DOHH2 (cell line): ENCODE results near the gene SRCAP.

Experiments used
- EZH2phosphoT487 ChIP-seq: fragments of 200-600 bp; sonication (generic); IDR thresholded peaks from 2 replicates; pipeline ENCODE4 v1.6.1; 2017; ENCODE audit warnings: borderline replicate concordance, mild to moderate bottlenecking, antibody characterized with exemption, low read length, moderate library complexity, mixed read lengths
- TF ChIP-seq, protein P1 (sequence below): fragments of 200-600 bp; sonication (generic); IDR thresholded peaks from one replicate; pipeline ENCODE4 v1.5.1; 2014; ENCODE audit warnings: antibody characterized with exemption, mild to moderate bottlenecking, low read depth, low read length; ENCODE audit not compliant: poor library complexity, severe bottlenecking

DNA sequence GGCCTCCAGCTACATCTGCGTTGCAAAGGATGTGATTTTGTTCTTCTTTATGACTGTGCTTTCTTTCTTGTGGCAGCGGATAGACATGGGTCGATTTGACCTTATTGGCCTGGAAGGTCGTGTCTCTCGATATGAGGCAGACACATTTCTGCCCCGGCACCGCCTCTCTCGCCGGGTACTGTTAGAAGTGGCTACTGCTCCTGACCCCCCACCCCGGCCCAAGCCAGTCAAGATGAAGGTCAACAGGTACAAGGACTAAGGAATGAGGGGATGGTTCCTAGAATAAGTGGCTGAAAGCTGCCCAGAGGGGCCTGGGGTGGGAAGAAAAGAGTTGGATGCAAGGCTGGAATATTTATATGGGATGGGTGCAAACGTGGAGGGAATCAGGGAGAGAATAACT is 21.1 kb downstream of the SRCAP start:
- TF ChIP-seq, protein P1, sequence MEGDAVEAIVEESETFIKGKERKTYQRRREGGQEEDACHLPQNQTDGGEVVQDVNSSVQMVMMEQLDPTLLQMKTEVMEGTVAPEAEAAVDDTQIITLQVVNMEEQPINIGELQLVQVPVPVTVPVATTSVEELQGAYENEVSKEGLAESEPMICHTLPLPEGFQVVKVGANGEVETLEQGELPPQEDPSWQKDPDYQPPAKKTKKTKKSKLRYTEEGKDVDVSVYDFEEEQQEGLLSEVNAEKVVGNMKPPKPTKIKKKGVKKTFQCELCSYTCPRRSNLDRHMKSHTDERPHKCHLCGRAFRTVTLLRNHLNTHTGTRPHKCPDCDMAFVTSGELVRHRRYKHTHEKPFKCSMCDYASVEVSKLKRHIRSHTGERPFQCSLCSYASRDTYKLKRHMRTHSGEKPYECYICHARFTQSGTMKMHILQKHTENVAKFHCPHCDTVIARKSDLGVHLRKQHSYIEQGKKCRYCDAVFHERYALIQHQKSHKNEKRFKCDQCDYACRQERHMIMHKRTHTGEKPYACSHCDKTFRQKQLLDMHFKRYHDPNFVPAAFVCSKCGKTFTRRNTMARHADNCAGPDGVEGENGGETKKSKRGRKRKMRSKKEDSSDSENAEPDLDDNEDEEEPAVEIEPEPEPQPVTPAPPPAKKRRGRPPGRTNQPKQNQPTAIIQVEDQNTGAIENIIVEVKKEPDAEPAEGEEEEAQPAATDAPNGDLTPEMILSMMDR: no peak
- TF ChIP-seq EZH2phosphoT487: no peak
